Keratinocyte (primary cell): ENCODE results near the gene TPRN.

Experiments
- CTCF ChIP-seq, 3 experiments: IDR thresholded peaks in 1 of 3; conservative IDR thresholded peaks in 1 of 3; optimal IDR thresholded peaks in 1 of 3; 2 replicates in 2 of 3; 3 replicates in 1 of 3; pipeline versions ENCODE3 to v1.5.1; 2011; ENCODE audit warnings: low read length in 3 of 3, mild to moderate bottlenecking in 3 of 3, moderate library complexity in 2 of 3, control low read depth in 1 of 3, inconsistent platforms in 1 of 3; ENCODE audit not compliant: insufficient read depth in 2 of 3; ENCODE audit errors: extremely low read depth in 1 of 3
- EZH2 ChIP-seq: IDR thresholded peaks from one replicate; pipeline ENCODE4 v1.6.1; 2012; ENCODE audit warnings: inconsistent platforms, mild to moderate bottlenecking, low read length, moderate library complexity

GRCh38 chr9:137222190-137223077 lies 21.9 kb upstream of the TPRN start, which contains the start of gene RNF208:
- TF ChIP-seq CTCF (optimal IDR thresholded peaks at IDR 0.05 in 1 of 3, IDR thresholded peaks at IDR 0.05 in 1 of 3, conservative IDR thresholded peaks at IDR 0.05 in 1 of 3; ENCODE audit: extremely low read depth in 1 of 3, insufficient read depth in 2 of 3, low read length in 3 of 3) (no peak), EZH2 (no peak)
